ENCODE measurements around the gene TRIM44. TPM values are rescaled to one million over a fixed set of nuclear protein-coding genes. Genes with fewer than 3 reads are reported as not detected.
"Not testable (repeated sequence)": the region's sequence is repeated elsewhere in the genome, so short reads cannot be mapped to it uniquely, and the experiment has no call there.

The TRIM44 gene
- total RNA-seq, 2 donors from 2014 or later = 45.8 to 53.1 TPM

- peaks cover 1 to 3% of the 10 kb centered on the region in 2 donors for H3K36me3 Mint-ChIP-seq (ENCODE audit: insufficient read depth in 2 of 2)
- H3K27ac Mint-ChIP-seq = no peak overlapping the region
- H3K4me3 Mint-ChIP-seq = no peak overlapping the region
- no peaks in the 10 kb centered on the region for H3K9me3 Mint-ChIP-seq
- peaks cover 12% of the 10 kb centered on the region for H3K4me1 Mint-ChIP-seq (ENCODE audit: low read depth)
- DNase-seq = no peak
- peak in 1 of 2 donors; percentile 62 for ATAC-seq (replicated peaks in 1 of 2)
- H3K27me3 Mint-ChIP-seq (ENCODE audit: low read depth) = no peaks in the 10 kb centered on the region
These were observed 80.3 kb downstream of the TRIM44 start for GRCh38 chr11:35742707-35743454.

GRCh38 chr11:35746356-35747153, 84.0 kb downstream of the TRIM44 start:
- H3K9me3 Mint-ChIP-seq = no peaks in the 10 kb centered on the region
- H3K27me3 Mint-ChIP-seq (ENCODE audit: low read depth) = no peaks in the 10 kb centered on the region
- H3K4me3 Mint-ChIP-seq = no peak overlapping the region
- no peaks in the 10 kb centered on the region for H3K4me1 Mint-ChIP-seq (ENCODE audit: low read depth)
- peaks cover 0 to 3% of the 10 kb centered on the region in 2 donors for H3K36me3 Mint-ChIP-seq (ENCODE audit: insufficient read depth in 2 of 2)
- DNase-seq = no peak
- no peak overlapping the region for H3K27ac Mint-ChIP-seq
- ATAC-seq (replicated peaks in 1 of 2) = no peak

- no peak for DNase-seq
- no peaks in the 10 kb centered on the region for H3K27me3 Mint-ChIP-seq (ENCODE audit: low read depth)
- no peaks in the 10 kb centered on the region for H3K9me3 Mint-ChIP-seq
- peaks cover 0 to 3% of the 10 kb centered on the region in 2 donors for H3K36me3 Mint-ChIP-seq (ENCODE audit: insufficient read depth in 2 of 2)
- no peaks in the 10 kb centered on the region for H3K4me1 Mint-ChIP-seq (ENCODE audit: low read depth)
- no peak overlapping the region for H3K27ac Mint-ChIP-seq
- no peak overlapping the region for H3K4me3 Mint-ChIP-seq
- no peak for ATAC-seq (replicated peaks in 1 of 2)
These were observed 85.1 kb downstream of the TRIM44 start for GRCh38 chr11:35747668-35748067.

DNA sequence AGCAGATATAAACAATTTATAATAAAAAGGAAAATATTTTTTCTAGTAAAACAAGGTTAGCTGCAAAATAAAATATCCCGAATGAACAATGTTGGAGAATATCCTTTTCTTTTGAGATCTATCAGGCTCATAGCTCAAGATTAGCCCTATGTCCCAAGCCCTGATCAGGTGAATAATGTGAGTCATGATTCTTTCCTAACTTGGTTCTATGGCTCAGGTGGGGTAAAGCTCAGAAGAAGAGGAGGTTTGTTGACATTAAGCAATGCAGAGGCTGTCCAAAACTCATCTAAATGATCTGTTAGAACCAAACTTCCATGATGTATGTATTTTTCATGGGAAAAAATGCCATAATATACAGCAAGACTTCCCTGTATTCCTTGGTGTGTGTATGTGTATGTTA, 86.1 kb downstream of the TRIM44 start:
- no peaks in the 10 kb centered on the region for H3K27me3 Mint-ChIP-seq (ENCODE audit: low read depth)
- no peak overlapping the region for H3K4me3 Mint-ChIP-seq
- H3K4me1 Mint-ChIP-seq (ENCODE audit: low read depth) = no peaks in the 10 kb centered on the region
- no peak overlapping the region for H3K27ac Mint-ChIP-seq
- ATAC-seq (replicated peaks in 1 of 2) = no peak
- no peaks in the 10 kb centered on the region for H3K9me3 Mint-ChIP-seq
- peaks cover 0 to 3% of the 10 kb centered on the region in 2 donors for H3K36me3 Mint-ChIP-seq (ENCODE audit: insufficient read depth in 2 of 2)
- DNase-seq = no peak

- DNase-seq (no peak), ATAC-seq (replicated peaks in 1 of 2) (no peak)
- H3K27me3 Mint-ChIP-seq (ENCODE audit: low read depth) = no peaks in the 10 kb centered on the region
- peaks cover 2 to 3% of the 10 kb centered on the region in 2 donors for H3K9me3 Mint-ChIP-seq
- no peaks in the 10 kb centered on the region for H3K4me1 Mint-ChIP-seq (ENCODE audit: low read depth)
- H3K36me3 Mint-ChIP-seq (ENCODE audit: insufficient read depth in 2 of 2) = peaks cover 0 to 2% of the 10 kb centered on the region in 2 donors
- H3K27ac Mint-ChIP-seq = no peak overlapping the region
- H3K4me3 Mint-ChIP-seq = no peak overlapping the region
These were observed 87.7 kb downstream of the TRIM44 start for GRCh38 chr11:35750315-35750714.

- no peaks in the 10 kb centered on the region for H3K27me3 Mint-ChIP-seq (ENCODE audit: low read depth)
- no peaks in the 10 kb centered on the region for H3K4me1 Mint-ChIP-seq (ENCODE audit: low read depth)
- ATAC-seq (replicated peaks in 1 of 2) (no peak), DNase-seq (no peak)
- no peak overlapping the region for H3K4me3 Mint-ChIP-seq
- peaks cover 0 to 2% of the 10 kb centered on the region in 2 donors for H3K36me3 Mint-ChIP-seq (ENCODE audit: insufficient read depth in 2 of 2)
- peaks cover 2 to 3% of the 10 kb centered on the region in 2 donors for H3K9me3 Mint-ChIP-seq
- H3K27ac Mint-ChIP-seq = no peak overlapping the region
These were observed 88.5 kb downstream of the TRIM44 start for GRCh38 chr11:35750981-35751663.

- Mint-ChIP-seq H3K4me3 (no peak overlapping the region), H3K36me3 (ENCODE audit: insufficient read depth in 2 of 2) (peaks cover 0 to 2% of the 10 kb centered on the region in 2 donors), H3K27me3 (ENCODE audit: low read depth) (no peaks in the 10 kb centered on the region), H3K27ac (peak overlapping the region; percentile 66), H3K9me3 (peaks cover 2 to 3% of the 10 kb centered on the region in 2 donors), H3K4me1 (ENCODE audit: low read depth) (no peaks in the 10 kb centered on the region)
- no peak for ATAC-seq (replicated peaks in 1 of 2)
- no peak for DNase-seq
These were observed 89.1 kb downstream of the TRIM44 start for GRCh38 chr11:35751664-35752061.

DNA sequence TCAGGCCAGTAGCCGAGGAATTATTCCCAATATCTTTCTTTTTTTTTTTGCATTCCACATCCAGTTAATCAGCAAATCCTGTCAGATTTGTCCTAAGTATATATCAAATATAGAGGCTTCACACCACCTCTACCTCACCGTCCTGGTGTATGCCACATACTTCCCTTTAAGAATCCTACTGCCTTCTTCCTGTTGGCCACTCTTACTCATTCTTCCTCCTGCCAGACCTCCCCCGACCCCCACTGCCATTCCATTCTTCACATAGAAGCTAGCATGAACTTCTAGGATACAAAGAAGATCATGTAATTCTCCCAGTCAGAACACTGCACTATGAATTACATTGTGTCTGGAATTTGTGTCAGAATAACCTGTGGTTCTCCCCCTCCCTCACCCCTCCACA, 89.5 kb downstream of the TRIM44 start:
- H3K36me3 Mint-ChIP-seq (ENCODE audit: insufficient read depth in 2 of 2) = peaks cover 0 to 3% of the 10 kb centered on the region in 2 donors
- peaks cover 2 to 3% of the 10 kb centered on the region in 2 donors for H3K9me3 Mint-ChIP-seq
- DNase-seq (no peak), ATAC-seq (replicated peaks in 1 of 2) (no peak)
- no peak overlapping the region for H3K4me3 Mint-ChIP-seq
- no peaks in the 10 kb centered on the region for H3K4me1 Mint-ChIP-seq (ENCODE audit: low read depth)
- H3K27me3 Mint-ChIP-seq (ENCODE audit: low read depth) = no peaks in the 10 kb centered on the region
- H3K27ac Mint-ChIP-seq = peak overlapping the region; percentile 66

GRCh38 chr11:35753573-35753972, 91.0 kb downstream of the TRIM44 start:
- H3K27me3 Mint-ChIP-seq (ENCODE audit: low read depth) = not testable (repeated sequence)

DNA sequence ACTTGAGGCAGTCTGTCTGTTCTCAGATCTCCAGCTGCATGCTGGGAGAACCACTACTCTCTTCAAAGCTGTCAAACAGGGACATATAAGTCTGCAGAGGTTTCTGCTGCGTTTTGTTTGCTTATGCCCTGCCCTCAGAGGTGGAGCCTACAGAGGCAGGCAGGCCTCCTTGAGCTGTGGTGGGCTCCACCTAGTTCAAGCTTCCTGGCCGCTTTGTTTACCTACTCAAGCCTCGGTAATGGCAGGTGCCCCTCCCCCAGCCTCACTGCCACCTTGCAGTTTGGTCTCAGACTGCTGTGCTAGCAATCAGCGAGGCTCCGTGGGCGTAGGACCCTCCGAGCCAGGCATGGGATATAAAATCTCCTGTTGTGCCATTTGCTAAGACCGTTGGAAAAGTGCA, 97.4 kb downstream of the TRIM44 start:
- H3K4me3 Mint-ChIP-seq = not testable (repeated sequence)

More at GRCh38 chr11:35753573-35753972, 91.0 kb downstream of the TRIM44 start:
- peaks cover 0 to 10% of the 10 kb centered on the region in 2 donors for H3K36me3 Mint-ChIP-seq (ENCODE audit: insufficient read depth in 2 of 2)
- not testable (repeated sequence) for H3K4me3 Mint-ChIP-seq; DNase-seq; H3K4me1 Mint-ChIP-seq (ENCODE audit: low read depth); H3K9me3 Mint-ChIP-seq; ATAC-seq (replicated peaks in 1 of 2); H3K27ac Mint-ChIP-seq

DNA sequence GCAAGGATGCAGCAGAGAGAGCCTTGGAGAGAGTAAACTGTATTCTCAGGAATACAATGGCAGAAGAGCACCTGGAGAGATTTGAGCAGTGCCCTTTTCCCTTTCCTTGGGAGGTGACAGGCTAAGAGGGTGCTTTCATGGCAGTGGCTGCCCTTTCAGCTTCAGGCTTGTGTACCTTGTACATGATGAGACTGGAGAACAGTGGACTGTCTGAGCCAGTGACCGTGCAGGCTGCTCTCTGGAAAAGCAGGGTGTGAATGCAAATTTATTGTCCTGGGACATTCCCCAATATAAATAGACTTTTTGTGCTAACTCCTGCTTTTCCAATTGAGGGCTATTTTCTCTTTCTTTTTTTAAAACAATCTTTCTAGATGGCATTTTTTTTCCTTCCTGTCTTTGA, 99.3 kb downstream of the TRIM44 start:
- Mint-ChIP-seq H3K36me3 (ENCODE audit: insufficient read depth in 2 of 2) (peaks cover 3 to 18% of the 10 kb centered on the region in 2 donors), H3K27me3 (ENCODE audit: low read depth) (no peaks in the 10 kb centered on the region), H3K4me1 (ENCODE audit: low read depth) (peaks cover 23% of the 10 kb centered on the region), H3K4me3 (no peak overlapping the region), H3K27ac (no peak overlapping the region), H3K9me3 (peaks cover 0 to 5% of the 10 kb centered on the region in 2 donors)
- no peak for ATAC-seq (replicated peaks in 1 of 2)
- DNase-seq = no peak

More for the DNA sequence above, 97.4 kb downstream of the TRIM44 start:
- not testable (repeated sequence) for DNase-seq; H3K9me3 Mint-ChIP-seq; H3K27ac Mint-ChIP-seq; ATAC-seq (replicated peaks in 1 of 2); H3K27me3 Mint-ChIP-seq (ENCODE audit: low read depth)
- Mint-ChIP-seq H3K4me1 (ENCODE audit: low read depth) (peaks cover 23% of the 10 kb centered on the region), H3K36me3 (ENCODE audit: insufficient read depth in 2 of 2) (peaks cover 3 to 20% of the 10 kb centered on the region in 2 donors)

GRCh38 chr11:35763301-35763700, 100.7 kb downstream of the TRIM44 start:
- ATAC-seq (replicated peaks in 1 of 2) = no peak
- no peaks in the 10 kb centered on the region for H3K27me3 Mint-ChIP-seq (ENCODE audit: low read depth)
- no peaks in the 10 kb centered on the region for H3K9me3 Mint-ChIP-seq
- no peak overlapping the region for H3K27ac Mint-ChIP-seq
- H3K36me3 Mint-ChIP-seq (ENCODE audit: insufficient read depth in 2 of 2) = peaks cover 3 to 10% of the 10 kb centered on the region in 2 donors
- no peak for DNase-seq
- peaks cover 15% of the 10 kb centered on the region for H3K4me1 Mint-ChIP-seq (ENCODE audit: low read depth)
- H3K4me3 Mint-ChIP-seq = no peak overlapping the region

DNA sequence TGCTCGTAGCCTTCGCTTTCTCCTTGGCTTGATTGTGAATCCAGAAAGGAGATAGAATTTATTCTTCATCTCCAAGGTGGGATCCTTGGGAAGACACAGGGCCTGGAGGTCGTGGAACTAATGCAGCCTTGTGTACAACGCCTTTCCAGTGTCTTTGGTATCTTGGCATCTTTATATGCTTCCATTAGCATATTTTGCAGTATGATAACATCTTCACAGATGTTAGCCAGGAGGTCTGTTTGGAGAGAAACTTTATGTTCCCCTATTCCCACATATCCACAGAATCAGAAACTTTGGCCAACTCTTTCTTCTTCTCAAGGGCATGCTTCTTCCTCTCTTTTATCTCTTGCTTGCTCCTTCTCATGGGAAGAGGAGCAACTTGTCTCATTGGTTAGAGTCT, 101.2 kb downstream of the TRIM44 start:
- Mint-ChIP-seq H3K4me3 (no peak overlapping the region), H3K4me1 (ENCODE audit: low read depth) (peaks cover 15% of the 10 kb centered on the region), H3K27me3 (ENCODE audit: low read depth) (no peaks in the 10 kb centered on the region), H3K27ac (no peak overlapping the region), H3K36me3 (ENCODE audit: insufficient read depth in 2 of 2) (peaks cover 3 to 10% of the 10 kb centered on the region in 2 donors), H3K9me3 (no peaks in the 10 kb centered on the region)
- ATAC-seq (replicated peaks in 1 of 2) = no peak
- no peak for DNase-seq

Measured in activated T-cell treated with anti-CD3 and anti-CD28 coated beads, Interleukin-2, amount 50 U/mL, for 72 hours (primary cell).